ENCODE results near the gene CFAP90.

CFAP90 gene

GRCh38 chr5:7816535-7816901 lies 34.4 kb downstream of the CFAP90 start:
- peaks cover 46% of the 10 kb centered on the region for H3K27me3 Mint-ChIP-seq
- H3K27ac Mint-ChIP-seq = no peak overlapping the region
- H3K4me1 Mint-ChIP-seq (ENCODE audit: low read depth) = no peaks in the 10 kb centered on the region
- no peaks in the 10 kb centered on the region for H3K36me3 Mint-ChIP-seq (ENCODE audit: low read depth)
- H3K9me3 Mint-ChIP-seq = no peaks in the 10 kb centered on the region
- no peak overlapping the region for H3K4me3 Mint-ChIP-seq

DNA sequence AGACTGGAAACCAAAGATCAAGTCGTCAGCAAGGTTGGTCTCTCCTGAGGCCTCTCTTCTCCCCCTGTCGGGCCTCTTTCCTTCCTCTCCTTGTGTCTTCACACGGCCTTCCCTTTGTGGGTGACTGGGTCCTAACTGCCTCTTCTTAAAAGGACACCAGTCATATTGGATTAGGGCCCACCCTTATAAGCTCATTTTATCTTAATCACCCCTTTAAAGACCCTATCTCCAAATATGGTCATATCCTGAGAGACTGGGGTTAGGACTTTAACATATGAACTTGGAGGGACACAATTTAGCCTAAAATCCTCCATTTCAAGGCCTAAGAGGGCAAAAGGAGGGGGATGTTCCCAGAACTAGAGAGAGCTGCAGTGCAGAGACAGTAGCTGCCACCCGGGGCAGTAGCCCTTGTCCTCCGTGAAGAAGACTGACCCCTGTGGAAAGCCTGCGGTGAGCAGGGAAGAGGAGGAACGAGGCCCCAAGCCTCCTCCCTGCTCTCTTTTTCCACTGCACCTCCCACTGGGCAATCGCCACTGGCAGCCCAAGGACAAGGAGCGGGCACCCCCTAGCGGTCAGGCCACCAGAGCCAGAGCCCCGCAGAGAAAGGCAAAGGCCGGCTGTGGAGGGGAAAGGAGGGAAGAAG lies 34.9 kb downstream of the CFAP90 start:
- Mint-ChIP-seq H3K27me3 (peaks cover 44% of the 10 kb centered on the region), H3K4me1 (ENCODE audit: low read depth) (no peaks in the 10 kb centered on the region), H3K36me3 (ENCODE audit: low read depth) (no peaks in the 10 kb centered on the region), H3K4me3 (no peak overlapping the region), H3K9me3 (no peaks in the 10 kb centered on the region), H3K27ac (no peak overlapping the region)

GRCh38 chr5:7814816-7815215 lies 36.1 kb downstream of the CFAP90 start:
- no peaks in the 10 kb centered on the region for H3K36me3 Mint-ChIP-seq (ENCODE audit: low read depth)
- peaks cover 44% of the 10 kb centered on the region for H3K27me3 Mint-ChIP-seq
- no peaks in the 10 kb centered on the region for H3K4me1 Mint-ChIP-seq (ENCODE audit: low read depth)
- no peak overlapping the region for H3K27ac Mint-ChIP-seq
- H3K4me3 Mint-ChIP-seq = no peak overlapping the region
- H3K9me3 Mint-ChIP-seq = no peaks in the 10 kb centered on the region

GRCh38 chr5:7813576-7813975 lies 37.4 kb downstream of the CFAP90 start:
- H3K9me3 Mint-ChIP-seq = no peaks in the 10 kb centered on the region
- H3K27me3 Mint-ChIP-seq = peaks cover 47% of the 10 kb centered on the region
- no peaks in the 10 kb centered on the region for H3K36me3 Mint-ChIP-seq (ENCODE audit: low read depth)
- H3K27ac Mint-ChIP-seq = no peak overlapping the region
- no peaks in the 10 kb centered on the region for H3K4me1 Mint-ChIP-seq (ENCODE audit: low read depth)
- H3K4me3 Mint-ChIP-seq = no peak overlapping the region

DNA sequence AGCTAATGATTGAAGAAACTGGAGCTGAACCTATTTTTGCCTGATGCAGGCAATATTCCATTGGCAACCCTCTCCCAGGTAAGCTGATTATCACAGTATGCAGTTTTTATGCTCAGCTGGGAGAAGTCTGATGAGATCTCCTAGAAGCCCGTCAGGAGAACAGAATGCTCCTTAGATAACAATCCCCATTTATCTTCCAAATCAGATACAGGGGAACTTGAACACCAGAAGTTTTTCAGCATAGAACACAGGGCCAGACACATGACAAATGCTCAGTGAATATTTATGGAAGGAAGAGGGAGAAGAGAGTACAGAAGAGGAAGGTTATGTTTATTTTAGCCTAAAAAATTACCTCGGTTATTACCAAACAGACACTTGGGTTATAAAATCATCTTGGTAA lies 37.9 kb downstream of the CFAP90 start:
- H3K27me3 Mint-ChIP-seq = peaks cover 49% of the 10 kb centered on the region
- H3K4me3 Mint-ChIP-seq = no peak overlapping the region
- no peak overlapping the region for H3K27ac Mint-ChIP-seq
- no peaks in the 10 kb centered on the region for H3K4me1 Mint-ChIP-seq (ENCODE audit: low read depth)
- no peaks in the 10 kb centered on the region for H3K36me3 Mint-ChIP-seq (ENCODE audit: low read depth)
- no peaks in the 10 kb centered on the region for H3K9me3 Mint-ChIP-seq

DNA sequence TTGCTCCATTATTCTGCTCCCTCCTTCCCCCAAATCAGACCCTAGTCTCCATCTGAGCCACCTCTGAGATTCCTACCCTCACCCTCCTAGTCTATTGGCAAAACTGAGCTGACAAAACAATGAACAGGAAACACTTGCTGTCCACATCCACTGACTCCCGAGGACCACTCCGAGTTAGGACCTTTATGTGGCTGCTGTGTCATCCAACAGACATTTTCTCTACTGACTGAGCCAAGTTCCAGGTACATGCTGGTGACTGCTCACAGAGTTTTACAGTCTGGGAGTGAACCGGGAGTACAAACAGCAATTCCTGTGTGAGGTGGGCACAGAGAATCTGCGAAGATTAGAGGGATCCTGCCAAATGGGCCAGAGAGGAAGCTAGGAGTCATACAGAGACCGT lies 39.2 kb downstream of the CFAP90 start:
- no peaks in the 10 kb centered on the region for H3K4me1 Mint-ChIP-seq (ENCODE audit: low read depth)
- no peak overlapping the region for H3K4me3 Mint-ChIP-seq
- H3K9me3 Mint-ChIP-seq = no peaks in the 10 kb centered on the region
- H3K27me3 Mint-ChIP-seq = peaks cover 45% of the 10 kb centered on the region
- H3K27ac Mint-ChIP-seq = no peak overlapping the region
- H3K36me3 Mint-ChIP-seq (ENCODE audit: low read depth) = no peaks in the 10 kb centered on the region

DNA sequence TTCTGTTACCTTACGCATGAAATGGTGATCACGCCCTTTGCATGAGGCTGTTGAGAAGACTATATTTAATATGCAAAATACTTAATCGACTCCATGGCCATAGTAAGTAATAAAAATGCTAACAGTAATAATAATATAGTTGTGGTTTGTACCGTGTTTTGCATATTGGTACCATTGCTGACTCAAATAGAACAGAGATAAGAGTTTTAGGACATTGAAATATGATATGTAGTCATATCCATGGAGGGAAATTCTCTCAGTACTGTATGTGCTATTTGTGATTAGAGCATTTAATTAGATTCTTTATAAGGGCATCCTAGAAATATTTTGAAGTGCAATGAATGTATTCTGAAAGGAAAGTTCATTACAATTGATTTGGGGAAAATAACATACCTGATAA lies 41.9 kb downstream of the CFAP90 start:
- Mint-ChIP-seq H3K36me3 (ENCODE audit: low read depth) (no peaks in the 10 kb centered on the region), H3K27ac (no peak overlapping the region), H3K27me3 (peaks cover 24% of the 10 kb centered on the region), H3K4me1 (ENCODE audit: low read depth) (no peaks in the 10 kb centered on the region), H3K9me3 (no peaks in the 10 kb centered on the region), H3K4me3 (no peak overlapping the region)

DNA sequence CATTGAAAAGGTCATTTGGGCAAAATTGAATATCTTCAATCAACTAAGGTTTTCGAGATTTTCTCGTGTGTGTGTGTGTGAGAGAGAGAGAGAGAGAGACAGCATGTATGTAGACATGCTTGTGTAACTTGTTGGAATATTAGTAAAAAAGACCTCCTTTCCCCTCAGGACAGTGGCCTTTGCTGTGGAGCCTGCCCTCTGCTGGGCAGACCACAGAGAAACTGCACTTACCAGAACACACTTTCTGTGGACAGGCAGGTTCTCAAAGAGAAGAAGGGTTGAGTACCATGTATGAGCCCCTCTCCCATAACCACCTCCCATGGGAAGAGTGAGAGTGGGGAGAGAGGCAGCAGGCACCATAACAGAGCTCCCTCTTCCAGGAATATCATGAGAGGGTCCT lies 45.6 kb downstream of the CFAP90 start:
- H3K4me3 Mint-ChIP-seq = no peak overlapping the region
- H3K36me3 Mint-ChIP-seq (ENCODE audit: low read depth) = no peaks in the 10 kb centered on the region
- peaks cover 4% of the 10 kb centered on the region for H3K27me3 Mint-ChIP-seq

GRCh38 chr5:7803937-7804336 lies 47.0 kb downstream of the CFAP90 start:
- H3K4me1 Mint-ChIP-seq (ENCODE audit: low read depth) = no peaks in the 10 kb centered on the region
- H3K36me3 Mint-ChIP-seq (ENCODE audit: low read depth) = no peaks in the 10 kb centered on the region
- no peaks in the 10 kb centered on the region for H3K9me3 Mint-ChIP-seq
- H3K27me3 Mint-ChIP-seq = peaks cover 4% of the 10 kb centered on the region
- no peak overlapping the region for H3K27ac Mint-ChIP-seq
- H3K4me3 Mint-ChIP-seq = no peak overlapping the region

More for the DNA sequence above, 45.6 kb downstream of the CFAP90 start:
- Mint-ChIP-seq H3K27ac (no peak overlapping the region), H3K4me1 (ENCODE audit: low read depth) (no peaks in the 10 kb centered on the region), H3K9me3 (no peaks in the 10 kb centered on the region)

- Mint-ChIP-seq H3K9me3 (no peaks in the 10 kb centered on the region), H3K4me1 (ENCODE audit: low read depth) (no peaks in the 10 kb centered on the region), H3K27me3 (no peaks in the 10 kb centered on the region), H3K4me3 (no peak overlapping the region), H3K36me3 (ENCODE audit: low read depth) (no peaks in the 10 kb centered on the region), H3K27ac (no peak overlapping the region)
These were observed 48.1 kb downstream of the CFAP90 start for GRCh38 chr5:7802855-7803254.

DNA sequence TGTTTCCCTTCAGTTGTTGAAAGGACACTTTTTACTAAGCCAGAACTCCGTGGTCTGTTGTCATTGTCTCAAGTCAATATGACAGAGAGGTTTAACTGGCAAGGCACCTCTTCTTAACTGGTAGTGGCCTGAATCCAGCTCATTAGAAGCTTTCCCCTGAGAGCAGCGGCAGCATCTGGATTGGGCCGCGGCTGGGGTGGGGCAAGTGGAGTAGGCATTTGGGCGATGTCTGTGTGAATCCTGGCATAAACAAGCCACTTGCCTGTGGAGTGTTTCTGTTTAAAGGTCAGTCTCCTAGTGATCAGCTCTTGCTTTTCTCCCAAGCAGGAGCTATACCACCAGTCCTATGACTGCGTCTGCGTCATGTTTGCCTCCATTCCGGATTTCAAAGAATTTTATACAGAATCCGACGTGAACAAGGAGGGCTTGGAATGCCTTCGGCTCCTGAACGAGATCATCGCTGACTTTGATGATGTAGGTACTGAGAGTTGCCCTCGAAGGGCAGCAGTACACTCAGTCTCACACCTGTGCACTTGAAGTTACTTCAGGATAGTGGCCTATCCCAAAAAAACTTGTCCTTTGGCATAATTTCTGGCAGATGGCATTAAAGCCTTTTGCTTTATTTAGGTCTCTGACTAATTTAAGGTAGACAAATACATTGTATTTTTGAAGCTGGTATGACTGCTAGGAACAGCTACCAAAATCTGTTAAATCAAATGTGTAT lies 48.9 kb downstream of the CFAP90 start:
- Mint-ChIP-seq H3K36me3 (ENCODE audit: low read depth) (no peaks in the 10 kb centered on the region), H3K4me3 (no peak overlapping the region), H3K4me1 (ENCODE audit: low read depth) (no peaks in the 10 kb centered on the region), H3K27me3 (peaks cover 5% of the 10 kb centered on the region), H3K27ac (no peak overlapping the region), H3K9me3 (no peaks in the 10 kb centered on the region)

GRCh38 chr5:7795306-7795705 lies 55.6 kb downstream of the CFAP90 start:
- Mint-ChIP-seq H3K4me1 (ENCODE audit: low read depth) (no peaks in the 10 kb centered on the region), H3K36me3 (ENCODE audit: low read depth) (no peaks in the 10 kb centered on the region), H3K9me3 (no peaks in the 10 kb centered on the region), H3K4me3 (no peak overlapping the region), H3K27me3 (peaks cover 5% of the 10 kb centered on the region), H3K27ac (no peak overlapping the region)

DNA sequence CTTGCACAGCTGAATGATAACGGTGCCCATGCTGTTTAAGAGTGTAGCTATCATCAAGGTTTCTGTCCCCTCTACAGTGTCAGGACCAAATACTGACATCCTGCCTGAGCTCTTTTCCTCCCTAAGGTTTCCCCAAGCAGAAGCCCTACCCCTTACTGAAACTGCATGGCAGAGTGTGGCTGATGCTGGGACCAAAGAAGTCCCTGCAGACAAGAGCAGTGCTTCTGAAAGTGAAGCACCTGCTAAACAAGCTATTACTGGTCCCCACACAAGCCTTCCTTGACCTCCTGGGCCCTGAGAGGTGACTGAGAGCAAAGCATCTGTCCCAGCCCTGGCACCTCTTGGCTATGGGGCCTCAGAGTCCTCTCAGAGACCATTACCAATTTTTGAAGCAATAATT lies 56.1 kb downstream of the CFAP90 start:
- Mint-ChIP-seq H3K27ac (no peak overlapping the region), H3K4me1 (ENCODE audit: low read depth) (no peaks in the 10 kb centered on the region), H3K36me3 (ENCODE audit: low read depth) (no peaks in the 10 kb centered on the region), H3K27me3 (peaks cover 5% of the 10 kb centered on the region), H3K4me3 (no peak overlapping the region), H3K9me3 (no peaks in the 10 kb centered on the region)

GRCh38 chr5:7794311-7794710 lies 56.6 kb downstream of the CFAP90 start:
- H3K4me1 Mint-ChIP-seq (ENCODE audit: low read depth) = no peaks in the 10 kb centered on the region
- H3K9me3 Mint-ChIP-seq = no peaks in the 10 kb centered on the region
- H3K36me3 Mint-ChIP-seq (ENCODE audit: low read depth) = no peaks in the 10 kb centered on the region
- no peak overlapping the region for H3K4me3 Mint-ChIP-seq
- H3K27me3 Mint-ChIP-seq = peaks cover 5% of the 10 kb centered on the region
- H3K27ac Mint-ChIP-seq = no peak overlapping the region

GRCh38 chr5:7793895-7794294 lies 57.0 kb downstream of the CFAP90 start:
- Mint-ChIP-seq H3K27me3 (peaks cover 5% of the 10 kb centered on the region), H3K27ac (no peak overlapping the region), H3K4me3 (no peak overlapping the region), H3K36me3 (ENCODE audit: low read depth) (no peaks in the 10 kb centered on the region), H3K4me1 (ENCODE audit: low read depth) (no peaks in the 10 kb centered on the region), H3K9me3 (no peaks in the 10 kb centered on the region)

DNA sequence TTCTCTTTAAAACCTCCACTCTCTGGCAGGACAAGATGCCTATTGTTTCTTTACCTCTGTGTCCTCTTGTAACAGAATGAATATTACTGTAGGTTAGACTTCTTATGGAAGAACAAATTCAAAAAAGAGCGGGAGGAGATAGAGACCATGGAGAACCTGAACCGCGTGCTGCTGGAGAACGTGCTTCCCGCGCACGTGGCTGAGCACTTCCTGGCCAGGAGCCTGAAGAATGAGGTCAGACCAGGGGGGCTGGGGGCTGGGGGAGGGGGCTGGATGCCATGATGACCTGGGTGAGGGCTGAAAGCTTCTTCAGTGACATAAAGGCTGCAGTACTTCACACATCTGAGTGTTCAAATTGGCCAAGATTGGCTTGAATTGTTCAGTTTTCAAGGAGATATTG lies 61.4 kb downstream of the CFAP90 start:
- H3K36me3 Mint-ChIP-seq (ENCODE audit: low read depth) = no peaks in the 10 kb centered on the region
- H3K27me3 Mint-ChIP-seq = no peaks in the 10 kb centered on the region
- no peaks in the 10 kb centered on the region for H3K4me1 Mint-ChIP-seq (ENCODE audit: low read depth)
- no peak overlapping the region for H3K4me3 Mint-ChIP-seq
- no peaks in the 10 kb centered on the region for H3K9me3 Mint-ChIP-seq
- no peak overlapping the region for H3K27ac Mint-ChIP-seq

All from stimulated activated naive CD8-positive, alpha-beta T cell treated with anti-CD3 and anti-CD28 coated beads, Interleukin-15, Interleukin-2, amounts not matched to agents 100 ng/mL and 50 ng/mL, for 24 hours (primary cell).